Esophagus muscularis mucosa (tissue), 3 donors: Measurements from ENCODE around the gene MLLT3.

Source experiments
- CTCF ChIP-seq, 3 experiments: fragments of 200-600 bp in 2 of 3; fragments of 450-650 bp in 1 of 3; sonication (generic) in 2 of 3; IDR thresholded peaks; one replicate each; pipeline ENCODE4 v1.5.1; 2017 to 2019; ENCODE audit warnings: antibody characterized with exemption in 3 of 3, mild to moderate bottlenecking in 2 of 3, moderate library complexity in 1 of 3
- POLR2A ChIP-seq: fragments of 450-650 bp; IDR thresholded peaks from one replicate; pipeline ENCODE4 v1.6.1; 2017; ENCODE audit warnings: antibody characterized with exemption, moderate library complexity, mild to moderate bottlenecking, low read depth
- POLR2AphosphoS5 ChIP-seq, 2 donors: sonication (generic); formaldehyde crosslinking; IDR thresholded peaks; one replicate each; pipeline ENCODE4 v1.6.1; 2017; ENCODE audit warnings: antibody characterized with exemption in 2 of 2

GRCh38 chr9:20403346-20403745, 219.0 kb downstream of the MLLT3 start:
- TF ChIP-seq CTCF (IDR thresholded peaks at IDR 0.05) (no peak), POLR2AphosphoS5 (IDR thresholded peaks at IDR 0.05) (no peak), POLR2A (no peak)
